GM12878 (cell line): ENCODE data around the gene COL13A1. TPM values are rescaled to one million over a fixed set of nuclear protein-coding genes. Genes with fewer than 3 reads are reported as not detected.

Source experiments
- ATAC-seq: fragments of 200-7000 bp; cut with Tn5 transposase; 3 replicates; pipeline ENCODE4 v1.9.1; 2020; ENCODE audit warnings: mild to moderate bottlenecking, moderate library complexity
- BruUV-seq: library from RNA; stranded (reverse); fragments of 400-500 nt; replicated peaks from 2 replicates; lab custom pipeline; 2021; lab: Mats Ljungman, UMichigan
- CTCF ChIA-PET: fragments of 300-600 bp; sonication (Branson Sonifier 250); formaldehyde crosslinking; extraction: SDS; loops from one replicate; lab custom pipeline; 2021; ENCODE audit warnings: inconsistent platforms; lab: Yijun Ruan, JAX
- POLR2A ChIA-PET: fragments of 350-600 bp; formaldehyde crosslinking; extraction: SDS; loops from one replicate; lab custom pipeline; 2021; ENCODE audit warnings: inconsistent platforms; lab: Charles Lee
- RAD21 ChIA-PET: fragments of 300-600 bp; sonication (Branson Sonifier 250); formaldehyde crosslinking; loops from one replicate; lab custom pipeline; 2023; ENCODE audit warnings: antibody characterized with exemption; ENCODE audit not compliant: unreplicated experiment; lab: Charles Lee
- SMC1A ChIA-PET: fragments of 300-600 bp; sonication (Branson Sonifier 250); formaldehyde crosslinking; loops from one replicate; lab custom pipeline; 2023; ENCODE audit not compliant: unreplicated experiment, uncharacterized antibody; lab: Charles Lee
- DNase-seq: peaks from one replicate; pipeline ENCODE4 v3.0.0-alpha.2; 2011; ENCODE audit warnings: low read depth, low spot score
- FAIRE-seq: peaks from 3 replicates; lab custom pipeline; 2011; peaks lifted over from hg19 to GRCh38; lab: Jason Lieb, UNC
- H2AFZ ChIP-seq: 2 replicates; pipeline ENCODE4 v1.6.0; 2011; ENCODE audit warnings: low read depth, low read length, control low read depth; ENCODE audit not compliant: control insufficient read depth
- H3K27ac ChIP-seq: 2 replicates; pipeline ENCODE4 v1.5.1; 2011; ENCODE audit warnings: control low read depth; ENCODE audit not compliant: control insufficient read depth, insufficient read depth
- H3K27me3 ChIP-seq, 2 experiments: replicated peaks in 1 of 2; 2 replicates each; pipeline versions ENCODE4 v1.6.0 to v1.6.1; 2011; ENCODE audit warnings: low read length in 1 of 2; ENCODE audit not compliant: control insufficient read depth in 2 of 2, insufficient read depth in 2 of 2
- H3K36me3 ChIP-seq, 2 experiments: 2 replicates each; pipeline ENCODE4 v1.5.1; 2011; ENCODE audit warnings: low read length in 1 of 2; ENCODE audit not compliant: control insufficient read depth in 2 of 2, insufficient read depth in 2 of 2
- H3K4me1 ChIP-seq: 2 replicates; pipeline ENCODE4 v1.6.1; 2011; ENCODE audit warnings: mild to moderate bottlenecking, low read length, moderate library complexity, mixed read lengths; ENCODE audit not compliant: control insufficient read depth, insufficient read depth
- H3K4me2 ChIP-seq: 2 replicates; pipeline ENCODE4 v1.6.0; 2011; ENCODE audit warnings: control low read depth; ENCODE audit not compliant: control insufficient read depth, insufficient read depth
- H3K4me3 ChIP-seq: fragments of 200-600 bp; sonication (generic); 2 replicates; pipeline ENCODE4 v1.5.1; 2016
- H3K79me2 ChIP-seq: 2 replicates; pipeline ENCODE4 v1.6.0; 2011; ENCODE audit warnings: low read length; ENCODE audit not compliant: control insufficient read depth, insufficient read depth
- H3K9ac ChIP-seq: 2 replicates; pipeline ENCODE4 v1.8.0; 2011; ENCODE audit warnings: low read length, control low read depth, mixed read lengths; ENCODE audit not compliant: control insufficient read depth, insufficient read depth
- H3K9me3 ChIP-seq: replicated peaks from 3 replicates; pipeline ENCODE4 v1.5.1; 2011; ENCODE audit warnings: mild to moderate bottlenecking, low read length; ENCODE audit not compliant: control insufficient read depth, insufficient read depth
- H4K20me1 ChIP-seq: 2 replicates; pipeline ENCODE4 v1.6.0; 2011; ENCODE audit not compliant: control insufficient read depth, insufficient read depth
- ATF7 ChIP-seq: fragments of 450-650 bp; IDR thresholded peaks from 2 replicates; pipeline ENCODE4 v1.6.1; 2016; ENCODE audit warnings: low read depth, mild to moderate bottlenecking
- CBFB ChIP-seq: IDR thresholded peaks from 2 replicates; pipeline ENCODE4 v1.6.1; 2016; ENCODE audit warnings: antibody characterized with exemption, low read depth
- CEBPZ ChIP-seq: fragments of 150-350 bp; IDR thresholded peaks from 2 replicates; pipeline ENCODE4 v1.6.1; 2016; ENCODE audit warnings: low read depth, low read length
- CHD1 ChIP-seq: IDR thresholded peaks from 2 replicates; pipeline ENCODE4 v1.6.1; 2012; ENCODE audit warnings: low read depth, low read length, improper control_type of control experiment
- CHD2 ChIP-seq: IDR thresholded peaks from 2 replicates; pipeline ENCODE4 v1.6.1; 2011; ENCODE audit warnings: low read depth, low read length, improper control_type of control experiment, borderline replicate concordance
- GATAD2B ChIP-seq: fragments of 450-650 bp; conservative IDR thresholded peaks from 2 replicates; pipeline ENCODE4 v1.6.1; 2017; ENCODE audit warnings: low read depth, mild to moderate bottlenecking, moderate library complexity
- PKNOX1 ChIP-seq: fragments of 450-650 bp; IDR thresholded peaks from 2 replicates; pipeline ENCODE4 v1.6.1; 2016; ENCODE audit warnings: mild to moderate bottlenecking
- USF2 ChIP-seq: IDR thresholded peaks from 2 replicates; pipeline ENCODE4 v1.6.1; 2011; ENCODE audit warnings: low read depth, low read length, improper control_type of control experiment, borderline replicate concordance
- whole genome bisulfite sequencing: methylation state at CpG from one replicate; pipeline ENCODE4 v1.1.6; 2016; ENCODE audit warnings: low lambda C conversion rate; ENCODE audit not compliant: insufficient replicate concordance, insufficient coverage; ENCODE audit errors: missing lambda C conversion rate; 5-methylcytosine and 5-hydroxymethylcytosine counted together
- in situ Hi-C: fragments of 300-500 bp; cut with MboI; formaldehyde crosslinking; loops from 9 replicates; pipeline ENCODE4 v1.14.3; 2018; ENCODE audit warnings: mixed read lengths
- intact Hi-C: fragments of 100-400 bp; cut with micrococcal nuclease; formaldehyde crosslinking; loops from one replicate; pipeline ENCODE4 v1.14.2; 2022; ENCODE audit not compliant: unreplicated experiment
- polyA plus RNA-seq, 11 experiments: library from polyadenylated mRNA; depleted of rRNA in 4 of 11; unstranded in 6 of 11; stranded (reverse) in 5 of 11; fragments of >200 nt; fragmentation: Nextera tagmentation in 4 of 11; fragmentation: Illumina TruSeq in 1 of 11; extraction: Ambion mirVana in 4 of 11; extraction: Trizol in 1 of 11; gene quantifications; 1 replicate in 1 of 11; 2 replicates in 10 of 11; pipeline versions ENCODE4 v1.2.1 to v1.2.3, GENCODE V29; 2011 to 2016; ENCODE audit warnings: inconsistent platforms in 2 of 11, missing spikeins in 2 of 11, low read depth in 1 of 11
- total RNA-seq, 4 experiments: library from RNA; depleted of rRNA in 3 of 4; stranded (reverse); fragments of >200 nt in 3 of 4; fragmentation: Illumina TruSeq in 1 of 4; extraction: Trizol in 1 of 4; gene quantifications; 2 replicates each; pipeline versions ENCODE4 v1.2.1 to v1.2.3, GENCODE V29; 2013 to 2021

COL13A1 gene
- total and polyA plus RNA-seq, 10 of the 15 experiments (the other 5 are each of a cell fraction or from before 2014, with no cell fraction given) = 0.03 to 0.15 (median 0.05) TPM; not detected in 7

- POLR2A ChIA-PET = no interaction called here
- Histone ChIP-seq H3K27ac (no peak overlapping the region), H3K9me3 (no peaks in the 10 kb centered on the region), H3K9ac (no peak overlapping the region), H3K4me2 (no peak overlapping the region), H3K27me3 (peaks cover 0 to 3% of the 10 kb centered on the region in 2 experiments; a peak in 3 of 4 replicates), H2AFZ (no peak overlapping the region), H3K4me1 (no peaks in the 10 kb centered on the region), H3K4me3 (no peak overlapping the region), H4K20me1 (no peaks in the 10 kb centered on the region), H3K36me3 (no peaks in the 10 kb centered on the region), H3K79me2 (no peaks in the 10 kb centered on the region)
- CTCF ChIA-PET = no interaction called here
- SMC1A ChIA-PET = no interaction called here
- in situ Hi-C loops (no loop called here), intact Hi-C loops (no loop called here)
- BruUV-seq = no TSS peak
- FAIRE-seq (no peak), DNase-seq (no peak), ATAC-seq (no peak)
- RAD21 ChIA-PET = no interaction called here
- 22% methylated on average over 16 of the region's 16 CpGs for WGBS
- TF ChIP-seq GATAD2B = no peak
- TF ChIP-seq ATF7 = no peak
- no peak for TF ChIP-seq PKNOX1
- no peak for TF ChIP-seq CEBPZ
- TF ChIP-seq CHD2 = no peak
- no peak for TF ChIP-seq CHD1
- no peak for TF ChIP-seq CBFB
- no peak for TF ChIP-seq USF2
Measured at GRCh38 chr10:69862882-69863530, 61.3 kb downstream of the COL13A1 start.
